Ramos (cell line): ENCODE data around the gene BOLL.
"Not testable (repeated sequence)": the region's sequence is repeated elsewhere in the genome, so short reads cannot be mapped to it uniquely, and the experiment has no call there.

ENCODE experiments used
- in situ Hi-C: fragments of 300-500 bp; cut with MboI; formaldehyde crosslinking; loops from one replicate; pipeline ENCODE4 v1.14.3; 2022; ENCODE audit warnings: low sequenced_read_pairs; ENCODE audit not compliant: unreplicated experiment

BOLL gene

DNA sequence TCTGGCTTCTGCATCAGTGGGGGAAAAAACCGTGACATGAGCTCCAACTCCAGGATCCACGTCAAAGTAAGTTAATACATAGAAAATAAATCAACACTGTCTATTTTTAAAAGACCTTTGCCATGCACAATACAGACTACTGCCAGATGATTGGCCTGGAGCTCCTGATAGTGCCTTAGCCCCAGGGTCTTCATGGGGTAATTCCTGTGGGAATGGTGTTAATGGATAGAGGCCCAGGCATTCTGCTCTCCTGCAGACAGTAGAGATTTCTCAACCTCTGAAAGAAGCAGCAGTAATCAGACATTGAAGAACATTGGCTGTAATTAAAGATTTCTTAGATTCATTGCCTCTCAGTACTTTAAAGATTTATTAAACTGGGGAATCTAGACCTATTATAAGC lies 15.0 kb upstream of the BOLL start:
- in situ Hi-C loops, result loop anchor here (25.0 kb wide), 1 partner anchor 487 kb away; no protein-coding TSS in a partner anchor

DNA sequence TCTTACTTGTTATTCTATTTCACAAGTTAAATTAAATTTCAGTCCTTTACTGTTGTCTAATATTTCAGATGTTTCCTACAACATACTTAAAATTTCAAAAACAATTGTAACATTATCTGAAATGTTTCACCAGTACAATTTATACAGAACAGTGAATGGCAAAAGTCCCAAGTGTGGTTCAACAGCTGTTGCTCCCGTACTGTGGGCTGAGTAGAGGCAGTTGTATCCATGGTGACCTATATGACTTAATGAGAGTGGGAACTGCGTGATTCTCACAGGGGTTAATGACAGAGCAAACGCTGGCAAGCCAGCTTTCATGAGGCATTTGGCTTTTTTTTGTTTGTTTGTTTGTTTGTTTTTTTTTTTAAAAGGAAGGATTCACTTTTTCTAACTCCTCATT lies 13.9 kb upstream of the BOLL start:
- in situ Hi-C loops, result no loop called here

DNA sequence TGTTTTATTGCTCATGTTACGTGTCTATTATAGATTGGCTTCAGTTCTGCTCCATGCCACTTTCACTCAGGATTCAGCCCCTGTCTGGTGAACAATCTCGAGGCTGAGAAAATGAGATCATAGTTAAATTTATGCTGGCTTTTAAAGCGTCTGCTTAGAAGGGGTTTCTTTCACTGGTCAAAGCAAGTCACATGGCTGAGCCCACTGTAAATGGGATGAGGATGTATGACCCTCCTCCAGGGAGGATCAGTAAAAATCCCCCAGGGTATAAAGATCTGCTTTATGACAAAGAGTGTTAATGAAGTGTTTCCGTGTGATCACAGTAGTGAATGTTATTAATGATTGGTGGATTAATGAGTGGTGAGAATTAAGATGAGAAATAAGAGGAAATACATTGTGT lies 13.1 kb upstream of the BOLL start:
- in situ Hi-C loops, result no loop called here

DNA sequence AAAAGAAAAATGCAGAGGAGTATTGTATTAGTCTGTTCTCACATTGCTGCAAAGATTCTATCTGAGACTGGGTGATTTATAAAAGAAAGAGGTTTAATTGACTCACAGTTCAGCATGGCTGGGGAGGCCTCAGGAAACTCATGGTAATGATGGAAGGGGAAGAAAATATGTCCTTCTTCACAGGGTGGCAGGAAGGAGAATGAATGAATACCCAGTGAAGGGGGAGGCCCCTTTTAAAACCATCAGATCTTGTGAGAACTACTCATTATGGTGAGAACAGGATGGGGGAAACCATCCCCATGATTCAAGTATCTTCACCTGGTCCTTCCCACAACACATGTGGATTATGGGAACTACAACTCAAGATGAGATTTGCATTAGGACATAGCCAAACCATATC lies 10.2 kb upstream of the BOLL start:
- in situ Hi-C loops, result no loop called here

DNA sequence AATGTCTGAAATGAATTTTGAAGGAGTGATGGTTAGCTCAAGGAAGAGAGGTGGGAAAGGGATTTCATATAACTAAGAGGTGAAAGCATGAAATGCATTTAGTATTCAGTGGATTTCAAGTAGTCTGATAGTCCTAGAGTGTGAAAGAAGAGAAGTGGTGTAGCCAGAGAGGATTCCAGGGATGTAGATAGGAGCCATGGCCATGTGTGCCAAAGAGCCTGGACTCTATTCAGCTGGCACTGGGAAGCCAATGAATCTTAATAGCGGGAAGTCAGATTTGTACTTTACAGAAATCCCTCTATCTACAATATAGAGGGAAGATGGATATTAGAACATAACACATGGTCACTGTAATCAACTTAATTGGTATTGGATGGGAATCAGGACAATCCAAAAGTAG lies 8.3 kb upstream of the BOLL start:
- in situ Hi-C loops, result no loop called here

DNA sequence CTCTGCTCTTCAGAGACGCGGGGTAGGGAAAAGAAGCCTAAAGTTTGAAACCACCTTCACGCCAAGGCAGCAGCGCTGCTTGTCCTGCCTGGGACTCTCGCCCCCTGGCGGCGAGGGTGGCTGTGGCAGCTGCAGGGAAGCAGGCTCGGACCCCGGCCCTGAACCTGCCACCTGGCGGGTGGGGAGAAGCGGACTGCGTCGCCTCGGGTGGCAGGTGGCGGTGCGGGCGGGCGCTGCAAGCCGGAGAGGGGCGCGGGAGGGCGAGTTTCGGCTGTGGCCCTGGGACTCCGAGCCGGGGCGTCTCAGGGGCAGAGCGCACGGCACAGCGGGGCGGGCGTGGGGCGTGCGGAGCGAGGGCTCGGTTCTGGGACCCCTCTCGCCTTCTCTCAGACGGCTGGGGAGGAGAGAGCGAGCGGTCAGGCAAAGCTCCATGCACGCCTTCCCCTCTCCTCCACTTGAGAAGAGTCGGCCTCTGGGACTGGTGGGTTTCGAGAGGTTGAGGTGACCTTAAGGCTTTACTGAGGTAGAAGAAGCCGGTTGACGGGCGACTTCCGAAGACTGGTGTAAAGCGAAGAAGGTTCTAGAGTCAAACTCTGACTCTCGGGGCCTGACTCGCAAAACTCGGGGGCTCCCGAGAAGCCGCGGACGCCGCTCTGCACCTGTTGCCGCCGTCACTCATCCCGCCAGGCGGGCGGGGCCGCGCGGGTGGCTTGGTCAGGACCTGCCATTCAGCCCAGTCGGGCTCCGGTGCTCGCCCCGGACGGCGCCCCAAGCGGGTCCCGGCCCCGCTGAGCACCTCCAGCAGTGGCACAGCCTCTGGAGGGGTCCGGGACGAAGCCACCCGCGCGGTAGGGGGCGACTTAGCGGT lies 1.1 kb upstream of the BOLL start:
- in situ Hi-C loops, result no loop called here

DNA sequence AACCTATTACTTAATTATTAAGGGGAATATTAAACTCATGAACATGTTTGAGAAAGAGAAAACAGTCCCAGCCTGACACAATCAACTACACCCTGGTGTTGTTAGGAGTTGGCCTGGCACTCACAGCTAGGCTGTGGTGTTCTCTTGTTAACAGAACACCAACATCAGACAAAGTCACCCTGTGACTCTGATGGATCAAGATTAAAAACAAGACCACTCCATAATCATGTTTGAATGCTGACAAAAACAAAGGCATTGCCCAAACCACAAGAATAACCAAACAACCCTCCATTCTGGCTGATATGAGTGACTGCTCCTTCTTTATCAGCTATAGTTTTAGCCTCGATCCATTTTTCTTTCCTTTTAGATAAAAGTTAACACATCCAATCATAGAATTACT lies 3.0 kb downstream of the BOLL start:
- in situ Hi-C loops, result no loop called here

DNA sequence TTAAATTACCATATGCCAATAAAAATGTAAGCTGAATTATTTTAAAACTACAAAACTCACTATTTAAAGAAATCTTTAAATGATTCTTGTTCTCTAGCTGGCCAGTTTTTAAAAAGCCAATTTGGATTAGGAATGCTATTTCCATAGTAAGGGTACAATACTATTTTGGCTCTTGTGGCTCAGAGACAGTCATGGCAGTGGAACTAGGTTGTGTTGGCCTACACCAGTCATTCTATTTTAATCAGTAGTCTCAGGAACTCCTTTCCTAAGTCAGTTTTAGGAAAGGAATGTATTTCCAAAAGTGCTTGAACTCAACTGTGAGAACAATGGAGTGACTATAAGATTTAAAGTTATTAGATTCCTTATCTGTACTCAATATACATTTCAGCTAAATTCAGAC lies 5.9 kb downstream of the BOLL start:
- in situ Hi-C loops, result no loop called here

DNA sequence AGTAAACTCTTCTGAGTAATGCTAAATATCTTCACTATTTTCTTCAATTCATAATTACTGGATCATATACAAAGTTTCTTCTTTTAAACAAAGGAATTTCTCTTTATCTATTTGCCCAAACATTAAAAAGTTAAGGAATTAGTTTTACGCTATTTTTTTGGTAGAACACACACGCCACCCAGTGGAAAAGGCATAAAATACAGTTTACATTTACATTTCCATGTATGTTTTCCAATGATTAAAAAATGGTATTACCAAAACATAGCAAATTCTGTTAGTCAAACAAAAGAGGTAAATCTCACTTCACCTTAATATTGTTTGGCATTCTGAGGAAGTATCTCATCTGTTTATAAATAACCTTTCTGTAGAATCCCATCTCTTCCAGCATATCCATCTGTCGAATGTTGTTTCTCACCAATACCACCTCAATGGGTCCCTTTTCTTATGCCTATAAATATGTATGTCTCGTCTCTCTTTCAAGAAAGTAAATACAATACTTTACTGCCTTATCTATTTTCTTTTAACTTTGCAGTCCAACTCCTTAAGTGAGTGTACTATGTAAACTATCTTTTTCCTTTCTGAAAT lies 7.2 kb downstream of the BOLL start:
- in situ Hi-C loops, result no loop called here

DNA sequence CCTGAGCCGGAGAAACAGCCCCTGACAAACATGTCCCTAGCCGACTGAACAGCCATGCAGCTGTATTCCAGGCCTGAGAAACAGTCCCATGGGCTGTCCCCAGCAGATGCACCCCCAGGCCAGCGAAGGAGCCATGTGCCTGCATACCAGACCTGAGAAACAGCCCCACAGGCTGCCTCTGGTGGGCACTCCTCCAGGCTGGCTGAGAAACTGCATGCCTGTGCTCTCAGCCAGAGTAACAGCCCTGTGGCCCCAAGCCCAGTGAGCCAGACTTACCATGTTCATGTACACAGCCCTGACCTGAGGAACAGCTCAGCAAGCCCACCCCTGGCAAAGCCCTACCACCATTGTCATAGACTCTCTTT lies 24.8 kb downstream of the BOLL start:
- in situ Hi-C loops, result no loop called here

DNA sequence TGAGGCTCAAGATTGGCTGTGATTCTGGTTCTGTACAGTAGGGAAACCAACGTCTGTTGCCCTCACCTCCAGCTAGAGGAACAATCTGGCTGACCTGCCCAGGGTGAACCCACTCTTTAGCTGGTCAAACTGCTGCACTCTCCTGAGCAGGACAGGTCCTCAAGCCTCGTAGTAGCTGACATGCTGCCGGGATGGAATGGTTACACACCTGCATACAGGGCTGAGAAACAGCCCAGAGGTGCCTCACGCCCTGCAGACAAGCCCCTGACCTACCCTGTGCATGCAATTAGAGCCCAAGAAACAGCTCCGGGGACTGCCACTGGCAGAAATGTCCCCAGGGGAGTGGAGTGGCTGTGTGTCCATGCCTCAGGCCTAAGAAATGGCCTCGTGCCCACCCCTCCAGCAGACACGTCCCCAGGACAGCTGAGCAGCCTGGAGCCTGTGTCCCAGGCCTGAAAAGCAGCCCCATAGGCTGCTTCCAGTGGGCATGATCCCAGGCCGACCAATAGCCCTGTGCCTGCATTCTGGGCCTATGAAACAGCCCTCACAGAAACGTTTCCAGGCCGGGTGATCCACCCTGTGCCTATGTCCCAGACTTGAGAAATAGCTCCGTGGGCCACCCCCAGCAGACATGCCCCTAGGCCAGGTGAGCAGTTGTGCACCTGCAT lies 25.4 kb downstream of the BOLL start:
- in situ Hi-C loops, result no loop called here

DNA sequence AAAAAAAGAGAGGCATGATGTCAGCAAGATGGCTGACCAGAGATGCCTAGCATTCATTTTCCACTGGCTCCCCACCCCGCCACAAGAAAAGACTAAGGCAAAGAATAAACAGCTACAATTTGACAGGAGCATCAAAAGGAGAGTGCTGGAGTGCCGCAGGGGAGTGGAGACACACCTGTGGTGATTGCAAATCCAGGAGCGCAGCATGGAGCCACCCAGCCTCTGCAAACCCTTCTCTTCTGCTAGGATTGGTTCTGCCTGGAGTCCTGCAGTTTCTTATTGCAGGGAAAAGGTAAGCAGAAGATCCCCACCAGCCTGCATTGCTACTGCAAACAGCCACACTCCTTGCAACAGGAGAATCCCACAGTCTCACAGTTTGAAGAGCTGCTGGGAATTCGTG lies 26.1 kb downstream of the BOLL start:
- in situ Hi-C loops, result no loop called here

DNA sequence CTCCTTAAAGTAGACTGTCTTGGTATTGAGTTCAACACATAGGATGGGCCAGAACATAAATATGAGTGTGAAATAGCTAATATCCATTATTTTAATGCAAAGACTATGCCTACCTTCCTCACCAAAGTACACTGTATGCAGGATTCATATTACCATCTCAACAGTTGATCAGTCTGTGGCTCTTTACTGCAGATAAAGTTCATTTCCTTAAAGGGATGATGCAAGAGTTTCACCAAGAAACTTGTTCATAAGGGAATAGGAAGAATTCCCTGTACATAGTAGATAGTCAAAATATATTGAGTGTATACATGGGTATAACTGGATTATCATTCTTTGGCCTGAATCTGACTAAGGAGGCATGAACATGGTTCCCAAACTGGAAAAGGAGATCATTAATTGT lies 44.9 kb downstream of the BOLL start:
- in situ Hi-C loops, result no loop called here

DNA sequence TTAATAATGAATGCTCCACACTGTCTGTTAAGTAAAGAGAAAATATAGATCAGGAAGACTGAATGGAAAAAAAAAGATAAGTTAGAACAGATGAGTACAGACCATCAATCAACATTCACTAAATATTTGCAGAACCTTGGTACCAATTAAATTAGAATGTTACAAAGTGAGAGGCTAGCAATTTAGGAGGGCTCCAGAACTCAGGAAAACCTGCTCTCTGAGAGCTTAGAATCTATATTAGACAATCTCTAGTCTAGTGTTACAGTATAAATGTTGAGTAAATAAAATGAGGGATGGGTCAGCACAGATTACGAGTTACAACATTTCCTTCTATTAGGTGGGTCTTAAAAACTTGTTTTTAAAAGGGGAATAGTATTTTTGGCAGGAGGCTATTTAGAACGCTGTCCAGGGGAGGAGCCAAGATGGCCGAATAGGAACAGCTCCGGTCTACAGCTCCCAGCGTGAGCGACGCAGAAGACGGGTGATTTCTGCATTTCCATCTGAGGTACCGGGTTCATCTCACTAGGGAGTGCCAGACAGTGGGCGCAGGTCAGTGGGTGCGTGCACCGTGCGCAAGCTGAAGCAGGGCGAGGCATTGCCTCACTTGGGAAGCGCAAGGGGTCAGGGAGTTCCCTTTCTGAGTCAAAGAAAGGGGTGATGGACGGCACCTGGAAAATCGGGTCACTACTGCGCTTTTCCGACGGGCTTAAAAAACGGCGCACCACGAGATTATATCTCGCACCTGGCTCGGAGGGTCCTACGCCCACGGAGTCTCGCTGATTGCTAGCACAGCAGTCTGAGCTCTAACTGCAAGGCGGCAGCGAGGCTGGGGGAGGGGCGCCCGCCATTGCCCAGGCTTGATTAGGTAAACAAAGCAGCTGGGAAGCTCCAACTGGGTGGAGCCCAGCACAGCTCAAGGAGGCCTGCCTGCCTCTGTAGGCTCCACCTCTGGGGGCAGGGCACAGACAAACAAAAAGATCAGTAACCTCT lies 56.3 kb downstream of the BOLL start:
- in situ Hi-C loops, result not testable (repeated sequence)

DNA sequence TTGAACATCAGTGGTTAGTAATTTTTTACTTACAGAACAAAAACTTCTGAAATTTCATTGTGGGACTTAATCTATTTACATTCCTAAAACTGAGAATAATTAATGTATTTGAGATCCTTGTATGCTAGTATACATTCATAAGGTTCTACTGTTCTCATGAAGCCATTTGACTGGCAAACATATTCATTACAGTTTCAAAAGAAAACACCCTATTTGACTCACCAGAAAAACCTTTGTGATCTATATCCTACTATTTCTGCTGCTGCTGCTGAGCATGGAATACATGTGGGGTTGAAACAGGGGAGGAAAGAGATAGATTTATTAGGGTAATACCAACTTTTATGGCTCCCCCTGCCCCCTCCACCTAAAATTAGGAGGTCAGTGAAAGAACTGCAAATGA lies 58.1 kb downstream of the BOLL start:
- in situ Hi-C loops, result no loop called here

DNA sequence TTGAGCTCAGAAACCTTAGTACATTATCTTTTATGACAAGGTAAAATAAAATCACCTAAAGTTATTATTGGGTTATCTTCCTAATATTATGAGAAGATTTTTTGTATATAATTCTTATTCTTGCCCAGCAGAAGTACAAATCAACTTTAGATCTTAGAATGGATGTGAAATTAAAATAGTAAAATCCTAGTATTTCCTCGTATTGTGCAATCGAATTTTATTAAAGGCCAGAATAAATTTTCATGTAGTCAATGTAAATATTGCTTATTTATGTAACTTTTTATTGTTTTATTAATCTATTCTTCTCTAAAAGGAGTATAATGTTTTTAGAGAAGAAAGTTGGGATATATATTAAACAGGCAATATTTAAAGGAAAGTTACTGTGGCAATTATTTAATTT lies 67.3 kb downstream of the BOLL start:
- in situ Hi-C loops, result no loop called here

DNA sequence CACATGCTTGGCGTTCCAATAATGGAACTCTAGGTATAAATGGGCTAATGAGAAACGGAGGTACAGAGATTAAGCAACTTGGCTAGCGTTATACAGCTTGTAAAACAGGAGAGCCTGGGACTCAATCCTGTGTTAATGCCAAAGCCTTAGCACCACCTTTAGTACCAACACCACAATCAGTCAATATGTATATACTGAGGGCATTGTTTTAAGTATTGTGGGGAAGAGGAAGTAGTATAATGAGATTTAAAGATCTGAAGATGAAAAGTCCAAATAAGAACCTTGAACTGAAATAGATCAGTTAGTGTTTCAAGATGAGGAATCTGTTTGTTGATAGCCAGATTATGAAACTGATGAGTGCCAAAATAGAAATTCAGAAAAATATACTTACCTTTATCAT lies 71.8 kb downstream of the BOLL start:
- in situ Hi-C loops, result no loop called here

DNA sequence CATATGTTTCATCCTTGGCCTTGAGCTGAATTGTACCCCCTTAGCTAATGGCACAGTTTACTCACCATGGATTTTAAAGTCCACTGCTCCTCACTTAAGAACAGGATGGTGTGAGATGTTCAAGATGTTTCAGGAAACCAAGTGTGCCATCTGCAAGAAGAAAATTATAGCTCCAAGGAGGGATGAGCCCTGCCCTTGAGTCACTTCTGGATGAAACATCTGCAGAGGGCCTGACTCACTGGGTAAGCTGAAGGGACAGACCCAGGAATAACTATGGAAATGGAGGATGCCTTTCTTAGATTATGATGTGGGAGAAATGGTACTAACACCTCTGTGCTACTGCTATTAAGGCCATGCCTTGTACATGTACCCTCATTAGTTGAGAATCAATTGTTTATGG lies 73.5 kb downstream of the BOLL start:
- in situ Hi-C loops, result no loop called here

DNA sequence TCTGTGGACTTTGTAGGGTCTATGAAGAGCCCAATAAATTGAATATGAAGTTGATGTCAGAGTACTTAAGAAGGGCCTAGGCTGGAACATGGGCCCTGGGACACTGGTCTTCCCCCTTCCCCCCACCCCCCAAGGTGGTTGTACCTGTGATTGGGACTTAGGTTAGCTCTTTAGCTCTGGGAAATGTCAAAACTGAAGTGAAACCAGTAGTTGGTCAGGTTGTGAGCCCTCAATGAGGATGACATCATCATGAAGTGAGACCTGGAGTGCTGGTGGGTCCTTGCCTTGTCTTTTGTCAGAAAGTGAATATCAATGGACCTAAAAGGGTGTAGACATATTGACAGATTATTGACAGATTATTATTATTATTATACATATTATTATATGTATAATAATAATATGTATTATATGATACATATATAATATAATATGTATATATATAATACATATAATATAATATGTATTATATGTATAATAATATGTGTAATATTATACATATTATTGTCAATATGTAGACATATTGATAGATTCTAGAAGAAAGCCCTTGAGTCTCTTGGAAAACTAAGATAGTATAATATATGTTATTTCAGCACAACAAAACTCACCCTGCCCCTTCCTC lies 74.6 kb downstream of the BOLL start:
- in situ Hi-C loops, result no loop called here

DNA sequence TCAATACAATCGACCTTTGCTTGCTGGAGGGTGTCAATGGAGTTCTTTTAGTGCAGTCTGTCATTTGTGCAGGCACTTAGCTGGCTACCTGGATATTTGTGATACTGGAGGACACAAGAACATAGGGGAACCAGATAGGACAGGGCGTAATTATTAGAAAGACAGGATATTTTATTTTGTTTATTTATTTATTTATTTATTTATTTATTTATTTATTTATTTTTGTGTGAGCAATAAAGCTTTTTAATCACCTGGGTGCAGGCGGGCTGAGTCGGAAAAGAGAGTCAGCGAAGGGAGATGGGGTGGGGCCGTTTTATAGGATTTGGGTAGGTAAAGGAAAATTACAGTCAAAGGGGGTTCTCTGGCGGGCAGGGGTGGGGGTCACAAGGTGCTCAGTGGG lies 76.0 kb downstream of the BOLL start:
- in situ Hi-C loops, result not testable (repeated sequence)
